A673 (cell line): ENCODE measurements around the gene MCF2L2. TPM values are rescaled to one million over a fixed set of nuclear protein-coding genes. Genes with fewer than 3 reads are reported as not detected.

Experiments
- BruUV-seq: library from RNA; stranded (reverse); fragments of 400-500 nt; replicated peaks from 2 replicates; lab custom pipeline; 2021; lab: Mats Ljungman, UMichigan
- CTCF ChIA-PET: fragments of 300-600 bp; sonication (Branson Sonifier 250); formaldehyde crosslinking; loops from one replicate; lab custom pipeline; 2022; ENCODE audit warnings: antibody characterized with exemption; lab: Charles Lee
- POLR2A ChIA-PET: fragments of 300-600 bp; sonication (Branson Sonifier 250); formaldehyde crosslinking; loops from one replicate; lab custom pipeline; 2022; ENCODE audit warnings: antibody characterized with exemption; ENCODE audit not compliant: low non-redundant PET; lab: Charles Lee
- DNase-seq: peaks from one replicate; pipeline ENCODE4 v3.0.0-alpha.2; 2015; ENCODE audit warnings: low spot score
- H3K27ac ChIP-seq: fragments of 200-600 bp; sonication (generic); 2 replicates; pipeline ENCODE4 v1.5.1; 2016; ENCODE audit warnings: mixed run types, low read depth, mild to moderate bottlenecking, mixed read lengths, antibody characterized with exemption, low read length; ENCODE audit not compliant: poor library complexity, severe bottlenecking
- H3K27me3 ChIP-seq: fragments of 200-600 bp; sonication (generic); replicated peaks from 2 replicates; pipeline ENCODE4 v1.6.1; 2017; ENCODE audit warnings: mixed run types, low read depth, mild to moderate bottlenecking, mixed read lengths, antibody characterized with exemption, low read length; ENCODE audit not compliant: insufficient read depth, poor library complexity
- H3K36me3 ChIP-seq: fragments of 200-600 bp; sonication (generic); 2 replicates; pipeline ENCODE4 v1.6.1; 2016; ENCODE audit warnings: mixed run types, mild to moderate bottlenecking, mixed read lengths, antibody characterized with exemption, low read length; ENCODE audit not compliant: insufficient read depth, poor library complexity, severe bottlenecking
- H3K4me1 ChIP-seq: fragments of 200-600 bp; sonication (generic); 2 replicates; pipeline ENCODE4 v1.6.1; 2017; ENCODE audit warnings: mixed run types, mild to moderate bottlenecking, mixed read lengths, antibody characterized with exemption, low read length; ENCODE audit not compliant: insufficient read depth, poor library complexity, severe bottlenecking
- H3K4me3 ChIP-seq: fragments of 200-600 bp; sonication (generic); 2 replicates; pipeline ENCODE4 v1.5.1; 2016; ENCODE audit warnings: low read depth, mixed run types, mild to moderate bottlenecking, mixed read lengths, low read length; ENCODE audit not compliant: poor library complexity, severe bottlenecking
- H3K9me3 ChIP-seq: fragments of 200-600 bp; sonication (generic); 2 replicates; pipeline ENCODE4 v1.6.1; 2016; ENCODE audit warnings: mixed run types, low read depth, mild to moderate bottlenecking, mixed read lengths, antibody characterized with exemption, low read length; ENCODE audit not compliant: poor library complexity, severe bottlenecking
- CTCF ChIP-seq: fragments of 300-800, 200-600 bp; sonication (generic); conservative IDR thresholded peaks from 2 replicates; pipeline ENCODE4 v1.5.1; 2017; ENCODE audit warnings: low read depth, mild to moderate bottlenecking, antibody characterized with exemption, low read length, moderate library complexity, mixed read lengths
- EZH2 ChIP-seq: fragments of 200-600 bp; sonication (generic); IDR thresholded peaks from 2 replicates; pipeline ENCODE4 v1.6.1; 2017; ENCODE audit warnings: borderline replicate concordance, low read depth, mild to moderate bottlenecking, mixed read lengths, antibody characterized with exemption, low read length; ENCODE audit not compliant: poor library complexity, severe bottlenecking
- intact Hi-C: fragments of 100-400 bp; cut with micrococcal nuclease; formaldehyde crosslinking; loops from one replicate; pipeline ENCODE4 v1.10.0; 2022; ENCODE audit not compliant: unreplicated experiment
- total RNA-seq: library from RNA; stranded (reverse); gene quantifications from 2 replicates; pipeline ENCODE4 v1.2.3, GENCODE V29; 2021

MCF2L2 gene
- total RNA-seq, 1 experiment from 2014 or later, result not detected

DNA sequence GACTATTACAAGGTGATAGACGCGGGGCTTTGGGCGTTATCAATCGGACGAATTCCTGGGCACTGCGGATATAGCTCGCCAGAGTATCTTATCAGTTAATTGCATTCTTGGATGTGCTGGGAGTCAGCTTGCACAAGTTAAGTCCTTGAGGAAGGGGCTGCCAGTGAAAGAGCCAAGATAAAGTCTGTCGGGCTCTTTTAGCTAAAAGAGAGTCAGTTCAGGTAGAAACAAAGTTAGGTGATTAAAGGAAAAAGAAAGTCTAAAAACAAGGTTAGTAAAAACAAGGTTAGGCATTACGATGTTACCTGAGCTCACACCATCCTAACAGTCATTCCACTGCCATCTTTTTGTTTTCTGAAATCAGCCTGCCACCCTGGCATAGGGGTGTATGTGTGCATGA lies 6.1 kb upstream of the MCF2L2 start:
- no peak for TF ChIP-seq CTCF
- TF ChIP-seq EZH2, result no peak
- intact Hi-C loops, result no loop called here
- ChIA-PET POLR2A (no interaction called here), CTCF (no interaction called here)
- peaks cover 23% of the 10 kb centered on the region for H3K27me3 ChIP-seq
- no peak overlapping the region for H3K4me3 ChIP-seq
- no peaks in the 10 kb centered on the region for H3K4me1 ChIP-seq
- no peaks in the 10 kb centered on the region for H3K9me3 ChIP-seq
- no peak overlapping the region for H3K27ac ChIP-seq
- no TSS peak for BruUV-seq
- no peak for DNase-seq
- no peaks in the 10 kb centered on the region for H3K36me3 ChIP-seq

GRCh38 chr3:183430325-183430957 lies 2.0 kb upstream of the MCF2L2 start:
- CTCF ChIA-PET, result interaction anchor here (0.5 kb wide), 1 partner anchor 246 kb away, joined by 3 read pairs; no protein-coding TSS in a partner anchor
- H3K4me3 ChIP-seq, result no peak overlapping the region

DNA sequence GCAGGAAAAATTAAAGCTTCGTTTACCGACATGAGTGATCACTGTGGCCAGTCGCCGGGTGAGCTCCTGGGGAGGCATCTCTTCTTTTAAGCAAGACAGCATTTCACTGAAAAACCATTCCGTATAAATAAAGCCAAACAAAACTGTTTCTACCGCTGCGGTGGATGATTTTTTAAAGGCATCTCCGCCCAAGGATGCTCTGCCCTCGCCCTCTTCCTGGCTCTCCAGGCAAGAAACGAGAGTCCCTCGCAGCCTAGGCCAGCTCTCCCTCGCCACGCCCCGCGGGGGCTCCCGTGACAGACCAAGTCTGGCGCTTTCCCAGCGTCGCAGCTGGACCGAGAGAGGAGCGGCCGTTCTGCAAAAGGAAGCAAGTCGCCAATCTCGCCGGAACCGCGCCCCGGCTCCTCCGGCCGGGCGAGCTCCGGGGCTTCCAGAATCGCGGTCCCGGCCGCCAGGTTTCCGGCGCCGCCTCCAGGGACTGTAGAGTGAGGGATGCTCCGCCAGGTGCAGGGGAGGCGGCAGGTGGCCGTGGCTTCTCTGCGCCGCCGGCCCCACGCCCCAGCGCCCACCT lies 458 bp downstream of the MCF2L2 start:
- ChIA-PET POLR2A (no interaction called here), CTCF (no interaction called here)
- H3K4me1 ChIP-seq, result no peaks in the 10 kb centered on the region
- no peaks in the 10 kb centered on the region for H3K9me3 ChIP-seq
- DNase-seq, result peak; percentile 39
- no peak overlapping the region for H3K27ac ChIP-seq
- TF ChIP-seq CTCF (no peak), EZH2 (no peak)
- H3K27me3 ChIP-seq, result peaks cover 65% of the 10 kb centered on the region
- intact Hi-C loops, result no loop called here
- H3K4me3 ChIP-seq, result peak overlapping the region; percentile 50
- BruUV-seq, result no TSS peak
- no peaks in the 10 kb centered on the region for H3K36me3 ChIP-seq

More at GRCh38 chr3:183430325-183430957, 2.0 kb upstream of the MCF2L2 start:
- POLR2A ChIA-PET, result no interaction called here
- TF ChIP-seq EZH2, result no peak
- TF ChIP-seq CTCF, result no peak
- H3K27ac ChIP-seq, result no peak overlapping the region
- no TSS peak for BruUV-seq
- no peaks in the 10 kb centered on the region for H3K9me3 ChIP-seq
- H3K27me3 ChIP-seq, result peaks cover 57% of the 10 kb centered on the region
- DNase-seq, result no peak
- H3K4me1 ChIP-seq, result no peaks in the 10 kb centered on the region
- H3K36me3 ChIP-seq, result no peaks in the 10 kb centered on the region
- intact Hi-C loops, result no loop called here
